Central memory CD8-positive, alpha-beta T cell (primary cell): ENCODE data around the gene STAG1.
"Not testable (repeated sequence)": the region's sequence is repeated elsewhere in the genome, so short reads cannot be mapped to it uniquely, and the experiment has no call there.

Experiments used
- ATAC-seq: fragments of 150-1000 bp; cut with Tn5 transposase; replicated peaks from 2 replicates; pipeline ENCODE4 v1.10.0; 2022; ENCODE audit warnings: mild to moderate bottlenecking, moderate FRiP score, moderate number of reproducible peaks; ENCODE audit not compliant: poor library complexity, severe bottlenecking; ENCODE audit errors: extremely low read depth
- DNase-seq, 2 donors: peaks; one replicate each; pipeline ENCODE4 v3.0.0; 2021; ENCODE audit warnings: low spot score in 2 of 2
- H3K27ac Mint-ChIP-seq: one replicate; pipeline ENCODE4 v1.8.0; 2022; ENCODE audit warnings: low read depth, mild to moderate bottlenecking, moderate library complexity, mixed read lengths
- H3K27me3 Mint-ChIP-seq: one replicate; pipeline ENCODE4 v1.8.0; 2022; ENCODE audit warnings: mixed read lengths
- H3K36me3 Mint-ChIP-seq: one replicate; pipeline ENCODE4 v1.8.0; 2022; ENCODE audit warnings: mild to moderate bottlenecking, moderate library complexity, mixed read lengths; ENCODE audit not compliant: insufficient read depth
- H3K4me1 Mint-ChIP-seq: one replicate; pipeline ENCODE4 v1.8.0; 2022; ENCODE audit warnings: mixed read lengths
- H3K4me3 Mint-ChIP-seq: one replicate; pipeline ENCODE4 v1.8.0; 2022; ENCODE audit warnings: mild to moderate bottlenecking, moderate library complexity, mixed read lengths
- H3K9me3 Mint-ChIP-seq: one replicate; pipeline ENCODE4 v1.8.0; 2022; ENCODE audit warnings: mixed read lengths

The STAG1 gene

DNA sequence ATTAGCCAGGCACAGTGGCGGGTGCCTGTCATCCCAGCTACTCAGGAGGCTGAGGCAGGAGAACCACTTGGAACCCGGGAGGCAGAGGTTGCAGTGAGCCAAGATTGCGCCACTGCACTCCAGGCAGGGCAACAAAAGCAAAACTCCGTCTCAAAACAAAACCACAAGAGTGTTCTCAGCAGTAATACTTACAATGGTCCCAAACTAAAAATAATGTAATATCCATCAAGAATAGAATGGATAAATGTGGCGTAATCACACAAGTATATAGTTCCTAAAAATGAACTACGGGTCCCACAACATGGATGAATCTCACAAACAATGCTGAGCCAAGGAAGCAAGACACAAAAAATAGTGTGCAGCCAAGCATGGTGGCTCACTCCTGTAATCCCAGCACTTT lies 39.2 kb downstream of the STAG1 start:
- Mint-ChIP-seq H3K36me3 (peaks cover 8% of the 10 kb centered on the region), H3K4me1 (peaks cover 28% of the 10 kb centered on the region), H3K9me3 (no peaks in the 10 kb centered on the region), H3K27me3 (no peaks in the 10 kb centered on the region), H3K4me3 (no peak overlapping the region), H3K27ac (peak overlapping the region; percentile 76)
- no peak for ATAC-seq
- DNase-seq: no peak

DNA sequence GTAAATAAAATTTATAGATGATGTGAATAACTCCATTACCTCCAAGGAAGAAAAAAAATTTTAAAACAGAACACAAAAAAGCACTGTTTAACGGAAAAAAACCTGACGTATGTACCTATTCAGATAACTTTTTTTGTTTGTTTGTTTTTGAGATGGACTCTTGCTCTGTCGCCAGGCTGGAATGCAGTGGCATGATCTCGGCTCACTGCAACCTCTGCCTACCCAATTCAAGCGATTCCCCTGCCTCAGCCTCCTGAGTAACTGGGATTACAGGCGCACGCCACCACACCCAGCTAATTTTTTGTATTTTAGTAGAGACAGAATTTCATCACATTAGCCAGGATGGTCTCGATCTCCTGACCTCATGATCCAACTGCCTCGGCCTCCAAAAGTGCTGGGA lies 40.3 kb downstream of the STAG1 start:
- not testable (repeated sequence) for H3K9me3 Mint-ChIP-seq, H3K27ac Mint-ChIP-seq, ATAC-seq, H3K4me3 Mint-ChIP-seq, DNase-seq, H3K36me3 Mint-ChIP-seq, H3K27me3 Mint-ChIP-seq
- peaks cover 32% of the 10 kb centered on the region for H3K4me1 Mint-ChIP-seq

DNA sequence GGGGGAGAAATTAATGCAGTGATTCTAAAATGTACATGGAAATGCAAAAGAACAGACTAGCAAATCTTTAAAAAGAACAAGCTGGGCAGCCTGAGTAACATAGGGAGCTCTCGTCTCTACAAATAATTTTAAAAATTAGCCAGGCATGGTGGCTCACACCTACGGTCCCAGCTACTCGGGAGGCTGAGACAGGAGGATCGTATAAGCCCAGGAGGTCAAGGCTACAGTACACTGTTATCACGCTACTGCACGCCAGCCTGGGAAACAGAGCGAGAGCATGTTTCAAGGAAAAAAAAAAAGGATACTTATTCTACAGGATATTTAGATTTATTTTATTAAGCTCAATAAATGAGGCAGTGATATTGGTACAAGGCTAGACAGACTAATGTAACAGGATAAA lies 40.9 kb downstream of the STAG1 start:
- DNase-seq (no peak), ATAC-seq (no peak)
- no peak overlapping the region for H3K27ac Mint-ChIP-seq
- H3K27me3 Mint-ChIP-seq: no peaks in the 10 kb centered on the region
- no peaks in the 10 kb centered on the region for H3K9me3 Mint-ChIP-seq
- peaks cover 31% of the 10 kb centered on the region for H3K4me1 Mint-ChIP-seq
- peaks cover 7% of the 10 kb centered on the region for H3K36me3 Mint-ChIP-seq
- no peak overlapping the region for H3K4me3 Mint-ChIP-seq

DNA sequence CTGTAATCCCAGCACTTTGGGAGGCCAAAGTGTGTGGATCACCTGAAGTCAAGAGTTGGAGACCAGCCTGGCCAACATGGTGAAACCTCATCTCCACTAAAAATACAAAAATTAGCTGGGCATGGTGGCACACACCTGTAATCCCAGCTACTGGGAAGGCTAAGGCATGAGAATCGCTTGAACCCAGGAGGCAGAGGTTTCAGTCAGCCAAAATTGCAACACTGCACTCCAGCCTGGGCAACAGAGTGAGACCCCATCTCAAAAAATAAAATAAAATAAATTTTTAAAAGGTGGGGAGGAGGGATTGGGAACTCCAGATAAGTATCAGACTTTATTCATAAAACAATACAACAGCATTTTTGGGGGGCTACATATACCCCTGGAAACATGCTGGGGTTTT lies 42.4 kb downstream of the STAG1 start:
- H3K36me3 Mint-ChIP-seq, DNase-seq, H3K27ac Mint-ChIP-seq, H3K9me3 Mint-ChIP-seq, ATAC-seq, H3K27me3 Mint-ChIP-seq, H3K4me3 Mint-ChIP-seq: not testable (repeated sequence)
- peaks cover 42% of the 10 kb centered on the region for H3K4me1 Mint-ChIP-seq

DNA sequence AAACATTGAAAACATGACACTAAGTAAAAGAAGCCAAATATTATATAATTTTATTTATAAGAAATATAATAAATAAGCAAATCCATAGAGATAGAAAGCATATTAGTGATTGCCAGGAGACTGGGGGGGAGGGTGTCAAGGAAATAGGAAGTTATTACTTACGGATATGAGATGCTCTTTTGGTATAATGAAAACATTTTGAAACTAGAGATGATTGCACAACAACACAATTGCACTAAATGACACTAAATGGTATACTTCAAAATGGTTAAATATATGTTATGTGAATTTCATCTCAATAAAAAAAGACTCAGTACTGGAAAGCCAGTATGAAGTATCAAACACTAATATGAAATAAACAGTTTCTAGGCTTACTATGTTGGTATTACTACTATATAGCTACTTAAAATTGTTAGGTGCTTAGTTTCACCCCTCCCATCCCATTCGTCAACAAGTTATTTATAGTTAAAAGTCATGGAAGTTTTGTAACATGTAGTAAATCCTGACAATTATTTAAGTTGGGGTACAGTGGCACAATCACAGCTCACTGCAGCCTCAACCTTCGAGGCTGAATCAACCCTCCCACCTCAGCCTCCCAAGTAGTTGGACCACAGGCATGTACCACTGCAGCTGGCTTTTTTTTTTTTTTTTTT lies 43.7 kb downstream of the STAG1 start:
- H3K4me1 Mint-ChIP-seq: peaks cover 48% of the 10 kb centered on the region
- ATAC-seq: no peak
- H3K27me3 Mint-ChIP-seq: no peaks in the 10 kb centered on the region
- no peak for DNase-seq
- peaks cover 7% of the 10 kb centered on the region for H3K36me3 Mint-ChIP-seq
- H3K27ac Mint-ChIP-seq: no peak overlapping the region
- H3K9me3 Mint-ChIP-seq: no peaks in the 10 kb centered on the region
- no peak overlapping the region for H3K4me3 Mint-ChIP-seq

DNA sequence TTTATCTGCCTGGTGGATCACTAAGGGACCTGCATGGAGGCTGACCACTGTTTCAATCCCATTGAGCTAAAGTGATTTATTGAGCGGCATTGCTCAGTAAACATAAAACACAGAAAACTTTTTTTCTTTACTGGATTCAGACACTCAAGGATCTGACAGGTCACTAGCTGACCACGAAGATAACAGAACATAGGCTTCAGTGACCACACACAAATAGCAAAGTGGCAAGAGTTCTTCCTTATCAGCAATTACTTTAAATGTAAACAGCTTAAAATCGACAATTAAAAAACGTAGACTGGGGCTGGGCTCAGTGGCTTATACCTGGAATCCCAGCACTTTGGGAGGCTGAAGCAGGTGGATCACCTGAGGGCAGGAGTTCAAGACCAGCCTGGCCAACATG lies 48.7 kb downstream of the STAG1 start:
- Mint-ChIP-seq H3K4me1 (peaks cover 60% of the 10 kb centered on the region), H3K27me3 (no peaks in the 10 kb centered on the region), H3K36me3 (peaks cover 9% of the 10 kb centered on the region), H3K27ac (no peak overlapping the region), H3K9me3 (no peaks in the 10 kb centered on the region), H3K4me3 (no peak overlapping the region)
- DNase-seq (no peak), ATAC-seq (no peak)

DNA sequence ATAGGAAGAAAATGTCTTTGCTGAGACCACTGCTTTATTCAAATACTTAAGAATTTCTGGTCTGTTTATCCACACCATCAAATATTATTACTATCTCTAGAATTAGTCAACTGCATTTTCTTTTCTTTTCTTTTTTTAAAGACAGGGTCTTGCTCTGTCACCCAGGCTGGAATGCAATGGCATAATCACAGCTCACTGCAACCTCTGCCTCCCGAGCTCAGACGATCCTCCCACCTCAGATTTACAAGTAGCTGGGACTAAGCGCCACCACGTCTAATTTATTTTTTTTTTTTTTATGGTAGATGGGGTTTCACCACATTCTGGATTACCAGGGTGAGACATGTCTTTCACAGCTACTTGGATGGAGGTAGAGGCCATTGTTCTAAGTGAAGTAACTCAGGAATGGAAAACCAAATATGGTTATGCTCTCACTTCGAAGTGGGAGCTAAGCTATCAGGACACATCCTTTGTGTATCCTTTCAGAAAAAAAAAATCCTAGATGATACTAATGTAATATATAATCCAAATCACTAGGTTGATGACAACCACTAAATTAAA lies 52.8 kb downstream of the STAG1 start:
- H3K4me3 Mint-ChIP-seq: no peak overlapping the region
- H3K36me3 Mint-ChIP-seq: peaks cover 11% of the 10 kb centered on the region
- H3K9me3 Mint-ChIP-seq: peaks cover 6% of the 10 kb centered on the region
- peaks cover 67% of the 10 kb centered on the region for H3K4me1 Mint-ChIP-seq
- no peak overlapping the region for H3K27ac Mint-ChIP-seq
- no peak for ATAC-seq
- no peaks in the 10 kb centered on the region for H3K27me3 Mint-ChIP-seq
- no peak for DNase-seq

DNA sequence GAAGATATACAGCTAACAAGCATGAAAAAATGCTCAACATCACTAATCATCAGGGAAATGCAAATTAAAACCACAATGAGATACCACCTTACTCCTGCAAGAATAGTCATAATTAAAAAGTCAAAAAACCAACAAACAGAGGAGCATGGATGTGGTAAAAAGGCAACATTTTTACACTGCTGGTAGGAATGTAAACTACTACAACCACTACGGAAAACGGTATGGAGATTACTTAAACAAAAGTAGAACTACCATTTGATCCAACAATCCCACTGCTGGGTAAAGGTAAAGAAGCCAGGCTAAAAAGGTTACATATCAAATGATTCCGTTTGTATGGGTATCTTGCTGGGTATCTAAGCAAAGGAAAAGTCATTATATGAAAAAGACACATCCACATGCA lies 53.8 kb downstream of the STAG1 start:
- Mint-ChIP-seq H3K27ac (peak overlapping the region; percentile 12), H3K4me1 (peaks cover 74% of the 10 kb centered on the region), H3K27me3 (no peaks in the 10 kb centered on the region), H3K36me3 (peaks cover 13% of the 10 kb centered on the region), H3K4me3 (peak overlapping the region; percentile 6), H3K9me3 (peaks cover 11% of the 10 kb centered on the region)
- DNase-seq: no peak
- ATAC-seq: no peak

DNA sequence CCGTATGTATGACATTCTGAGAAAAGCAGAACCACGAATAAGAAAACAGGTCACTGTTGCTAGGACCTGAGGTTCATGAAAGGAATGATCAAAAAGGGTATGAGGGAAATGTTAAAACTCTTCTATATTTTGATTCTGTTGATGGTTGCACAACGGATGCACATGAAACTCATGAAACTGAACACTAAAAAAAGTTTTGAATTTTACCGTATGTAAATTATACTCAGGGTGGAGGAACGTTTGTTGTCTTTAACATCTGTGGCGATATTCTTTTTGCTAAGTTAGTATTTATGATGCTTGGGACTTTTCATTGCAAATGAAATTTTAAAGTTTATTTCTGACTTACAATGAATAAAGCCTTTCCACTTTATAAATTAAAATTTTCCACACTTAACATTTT lies 55.4 kb downstream of the STAG1 start:
- no peak for DNase-seq
- H3K9me3 Mint-ChIP-seq: peaks cover 11% of the 10 kb centered on the region
- ATAC-seq: no peak
- no peak overlapping the region for H3K27ac Mint-ChIP-seq
- no peaks in the 10 kb centered on the region for H3K27me3 Mint-ChIP-seq
- no peak overlapping the region for H3K4me3 Mint-ChIP-seq
- H3K36me3 Mint-ChIP-seq: peaks cover 14% of the 10 kb centered on the region
- peaks cover 76% of the 10 kb centered on the region for H3K4me1 Mint-ChIP-seq

DNA sequence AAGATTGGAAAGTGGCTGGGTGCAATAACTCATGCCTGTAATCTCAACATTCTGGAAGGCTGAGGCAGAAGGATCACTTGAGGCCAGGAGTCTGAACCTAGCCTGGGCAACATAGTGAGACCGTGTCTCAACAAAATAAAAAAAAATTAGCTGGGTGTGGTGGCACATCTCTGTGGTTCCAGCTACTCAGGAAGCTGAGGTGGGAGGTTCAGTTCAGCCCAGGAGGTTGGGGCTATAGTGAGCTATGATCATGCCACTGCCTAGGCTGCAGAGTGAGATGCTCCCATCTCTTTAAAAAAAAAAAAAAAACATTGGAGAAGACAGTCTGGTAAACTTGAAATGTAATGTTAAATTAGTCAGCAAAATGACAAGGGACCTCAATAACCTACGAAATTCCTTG lies 57.9 kb downstream of the STAG1 start:
- H3K27me3 Mint-ChIP-seq: no peaks in the 10 kb centered on the region
- H3K36me3 Mint-ChIP-seq: peaks cover 13% of the 10 kb centered on the region
- peak overlapping the region; percentile 94 for H3K27ac Mint-ChIP-seq
- H3K4me1 Mint-ChIP-seq: peaks cover 77% of the 10 kb centered on the region
- DNase-seq: peak in 1 of 2 donors; percentile 16
- peak; percentile 85 for ATAC-seq
- peaks cover 17% of the 10 kb centered on the region for H3K9me3 Mint-ChIP-seq
- peak overlapping the region; percentile 60 for H3K4me3 Mint-ChIP-seq

DNA sequence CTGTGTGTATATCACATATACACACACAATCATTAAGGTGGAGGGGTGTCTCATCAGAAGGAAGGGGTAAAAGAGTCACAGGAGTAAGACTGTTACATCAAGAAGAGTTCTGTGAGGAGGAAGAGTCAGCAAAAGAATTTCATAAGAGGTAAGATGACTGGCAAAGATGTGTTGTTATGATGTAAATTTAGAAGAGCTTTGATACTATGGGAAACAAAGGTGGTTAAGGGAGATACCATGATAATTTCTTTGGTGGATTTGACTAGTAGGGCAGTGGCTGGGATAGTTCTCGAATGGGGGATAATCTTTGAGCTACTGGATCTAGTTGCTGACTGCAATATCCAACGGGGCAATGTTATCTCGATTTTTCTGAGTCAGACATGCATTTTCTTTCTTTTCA lies 61.6 kb downstream of the STAG1 start:
- H3K27ac Mint-ChIP-seq: peak overlapping the region; percentile 87
- ATAC-seq (no peak), DNase-seq (no peak)
- H3K4me3 Mint-ChIP-seq: peak overlapping the region; percentile 1
- peaks cover 10% of the 10 kb centered on the region for H3K36me3 Mint-ChIP-seq
- peaks cover 69% of the 10 kb centered on the region for H3K4me1 Mint-ChIP-seq
- H3K9me3 Mint-ChIP-seq: peaks cover 16% of the 10 kb centered on the region
- H3K27me3 Mint-ChIP-seq: no peaks in the 10 kb centered on the region

DNA sequence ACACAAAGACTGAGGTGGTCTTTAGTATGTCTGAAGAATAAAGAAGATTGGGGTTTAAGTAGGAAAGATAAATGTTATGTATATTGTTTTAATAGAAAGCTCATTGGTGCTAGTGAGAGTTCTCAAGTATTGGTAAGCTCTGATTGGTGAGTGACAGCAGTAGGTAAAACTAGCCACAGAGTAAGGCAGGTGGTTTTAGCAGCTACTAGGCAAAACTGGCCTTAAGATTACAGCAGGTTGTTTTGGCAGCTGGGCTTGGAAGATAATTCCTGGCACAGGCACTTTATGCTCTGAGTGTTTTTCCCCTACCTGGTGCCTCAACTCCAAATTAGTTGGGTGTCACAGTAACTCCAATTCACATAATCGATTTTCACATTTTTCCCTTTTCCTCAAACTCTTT lies 66.3 kb downstream of the STAG1 start:
- no peak overlapping the region for H3K4me3 Mint-ChIP-seq
- peaks cover 3% of the 10 kb centered on the region for H3K36me3 Mint-ChIP-seq
- peaks cover 44% of the 10 kb centered on the region for H3K4me1 Mint-ChIP-seq
- H3K27ac Mint-ChIP-seq: no peak overlapping the region
- peaks cover 20% of the 10 kb centered on the region for H3K9me3 Mint-ChIP-seq
- no peaks in the 10 kb centered on the region for H3K27me3 Mint-ChIP-seq
- no peak for DNase-seq
- ATAC-seq: no peak

DNA sequence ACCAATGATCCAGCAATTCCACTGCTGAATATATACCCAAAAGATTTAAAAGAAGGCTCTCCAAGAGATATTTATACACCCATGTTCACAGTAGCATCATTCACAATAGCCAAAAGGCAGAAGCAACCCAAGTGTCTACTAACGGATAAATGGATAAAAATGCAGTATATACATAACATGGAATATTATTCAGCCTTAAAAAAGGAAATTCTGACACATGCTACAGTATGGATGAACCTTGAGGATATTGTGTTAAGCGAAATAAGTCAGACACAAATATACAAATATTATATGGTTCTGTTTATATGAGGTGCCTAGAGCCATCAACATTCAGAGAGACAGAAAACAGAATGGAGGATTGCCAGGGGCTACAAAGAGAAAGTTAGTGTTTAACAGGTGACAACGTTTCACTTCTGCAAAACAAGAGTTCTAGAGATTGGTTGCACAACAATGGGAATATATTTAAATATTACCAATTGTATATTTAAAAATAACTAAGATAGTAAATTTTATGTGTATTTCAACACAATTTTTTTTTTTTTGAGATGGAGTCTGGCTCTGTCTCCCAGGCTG lies 69.4 kb downstream of the STAG1 start:
- H3K36me3 Mint-ChIP-seq: no peaks in the 10 kb centered on the region
- no peak for ATAC-seq
- DNase-seq: no peak
- peaks cover 14% of the 10 kb centered on the region for H3K9me3 Mint-ChIP-seq
- H3K27me3 Mint-ChIP-seq: no peaks in the 10 kb centered on the region
- H3K27ac Mint-ChIP-seq: no peak overlapping the region
- no peak overlapping the region for H3K4me3 Mint-ChIP-seq
- H3K4me1 Mint-ChIP-seq: peaks cover 22% of the 10 kb centered on the region
